Measurements from ENCODE around the gene MICALL1. TPM values are rescaled to one million over a fixed set of nuclear protein-coding genes. Genes with fewer than 3 reads are reported as not detected.

Gene MICALL1
- total RNA-seq, 1 donor from 2014 or later, result 27.7 TPM

GRCh38 chr22:37912171-37912570, 6.1 kb downstream of the MICALL1 start:
- H3K9me3 Mint-ChIP-seq, result no peaks in the 10 kb centered on the region
- H3K27ac Mint-ChIP-seq, result no peak overlapping the region
- no peak overlapping the region for H3K4me3 Mint-ChIP-seq
- DNase-seq, result no peak
- peaks cover 14% of the 10 kb centered on the region for H3K36me3 Mint-ChIP-seq (ENCODE audit: low read depth)
- peaks cover 22% of the 10 kb centered on the region for H3K4me1 Mint-ChIP-seq
- intact Hi-C loops (cut with micrococcal nuclease), result no loop called here
- no peaks in the 10 kb centered on the region for H3K27me3 Mint-ChIP-seq

DNA sequence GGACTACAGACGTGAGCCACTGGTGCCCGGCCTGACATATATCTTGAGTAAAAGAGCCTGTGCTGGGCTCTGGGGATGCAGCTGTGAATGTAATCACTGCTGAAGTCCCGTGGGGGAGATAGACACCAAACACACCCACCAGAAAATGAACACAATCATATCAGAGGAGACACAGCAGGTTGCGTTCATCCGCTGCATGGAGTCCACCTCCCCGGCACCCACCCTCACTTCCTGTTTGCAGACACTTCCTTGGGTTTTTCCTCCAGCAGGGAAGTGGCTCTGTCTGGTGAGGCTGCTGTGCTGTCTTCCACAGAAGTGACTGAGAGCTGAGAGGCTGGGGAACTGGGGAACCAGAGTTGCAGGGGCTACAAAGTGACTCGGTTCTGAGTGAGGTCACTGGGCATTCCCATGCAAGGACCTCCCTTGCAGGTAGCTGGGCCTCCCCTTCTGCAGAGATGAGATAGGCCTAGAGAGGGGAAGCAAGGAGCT, 7.2 kb downstream of the MICALL1 start:
- no peak overlapping the region for H3K27ac Mint-ChIP-seq
- intact Hi-C loops (cut with micrococcal nuclease), result no loop called here
- DNase-seq, result no peak

GRCh38 chr22:37916311-37916710, 10.2 kb downstream of the MICALL1 start:
- no peak for DNase-seq
- H3K27me3 Mint-ChIP-seq, result no peaks in the 10 kb centered on the region
- H3K4me1 Mint-ChIP-seq, result peaks cover 17% of the 10 kb centered on the region
- intact Hi-C loops (cut with micrococcal nuclease), result no loop called here
- no peak overlapping the region for H3K27ac Mint-ChIP-seq
- no peaks in the 10 kb centered on the region for H3K9me3 Mint-ChIP-seq
- peaks cover 19% of the 10 kb centered on the region for H3K36me3 Mint-ChIP-seq (ENCODE audit: low read depth)
- H3K4me3 Mint-ChIP-seq, result no peak overlapping the region

More for the DNA sequence above, 7.2 kb downstream of the MICALL1 start:
- H3K4me1 Mint-ChIP-seq, result peaks cover 16% of the 10 kb centered on the region
- no peak overlapping the region for H3K4me3 Mint-ChIP-seq
- H3K27me3 Mint-ChIP-seq, result no peaks in the 10 kb centered on the region
- H3K9me3 Mint-ChIP-seq, result no peaks in the 10 kb centered on the region
- H3K36me3 Mint-ChIP-seq (ENCODE audit: low read depth), result peaks cover 14% of the 10 kb centered on the region

- H3K27me3 Mint-ChIP-seq, result no peaks in the 10 kb centered on the region
- H3K27ac Mint-ChIP-seq, result peak overlapping the region; percentile 20
- H3K4me1 Mint-ChIP-seq, result peaks cover 12% of the 10 kb centered on the region
- intact Hi-C loops (cut with micrococcal nuclease), result no loop called here
- peak; percentile 49 for DNase-seq
- H3K9me3 Mint-ChIP-seq, result no peaks in the 10 kb centered on the region
- H3K36me3 Mint-ChIP-seq (ENCODE audit: low read depth), result peaks cover 19% of the 10 kb centered on the region
- no peak overlapping the region for H3K4me3 Mint-ChIP-seq
Observed at GRCh38 chr22:37917874-37918548, 11.9 kb downstream of the MICALL1 start.

GRCh38 chr22:37918580-37919270, 12.6 kb downstream of the MICALL1 start:
- peaks cover 18% of the 10 kb centered on the region for H3K36me3 Mint-ChIP-seq (ENCODE audit: low read depth)
- no peak overlapping the region for H3K4me3 Mint-ChIP-seq
- H3K27ac Mint-ChIP-seq, result peak overlapping the region; percentile 20
- intact Hi-C loops (cut with micrococcal nuclease), result no loop called here
- H3K4me1 Mint-ChIP-seq, result peaks cover 8% of the 10 kb centered on the region
- no peaks in the 10 kb centered on the region for H3K27me3 Mint-ChIP-seq
- no peaks in the 10 kb centered on the region for H3K9me3 Mint-ChIP-seq
- DNase-seq, result no peak

- intact Hi-C loops (cut with micrococcal nuclease), result no loop called here
- peaks cover 16% of the 10 kb centered on the region for H3K36me3 Mint-ChIP-seq (ENCODE audit: low read depth)
- no peaks in the 10 kb centered on the region for H3K9me3 Mint-ChIP-seq
- peak overlapping the region; percentile 72 for H3K4me3 Mint-ChIP-seq
- peaks cover 8% of the 10 kb centered on the region for H3K4me1 Mint-ChIP-seq
- peak; percentile 67 for DNase-seq
- H3K27ac Mint-ChIP-seq, result peak overlapping the region; percentile 93
- no peaks in the 10 kb centered on the region for H3K27me3 Mint-ChIP-seq
Observed at GRCh38 chr22:37920126-37920525, 14.0 kb downstream of the MICALL1 start.

DNA sequence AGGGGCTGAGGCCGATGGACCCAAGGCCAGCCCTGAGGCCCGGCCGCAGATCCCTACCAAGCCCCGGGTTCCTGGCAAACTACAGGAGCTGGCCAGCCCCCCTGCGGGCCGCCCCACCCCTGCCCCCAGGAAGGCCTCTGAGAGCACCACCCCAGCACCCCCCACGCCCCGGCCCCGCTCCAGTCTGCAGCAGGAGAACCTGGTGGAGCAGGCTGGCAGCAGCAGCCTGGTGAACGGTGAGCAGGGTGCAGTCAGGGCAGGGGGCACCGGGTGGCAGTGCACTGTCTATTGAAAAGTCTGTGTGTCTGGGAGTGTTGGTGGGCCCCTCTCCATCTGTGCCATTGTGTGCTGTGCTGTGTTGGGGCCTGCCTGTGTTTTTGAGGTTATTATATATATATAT, 16.1 kb downstream of the MICALL1 start:
- no peak for DNase-seq
- Mint-ChIP-seq H3K27me3 (no peaks in the 10 kb centered on the region), H3K9me3 (no peaks in the 10 kb centered on the region), H3K4me3 (no peak overlapping the region), H3K36me3 (ENCODE audit: low read depth) (peaks cover 12% of the 10 kb centered on the region), H3K4me1 (peaks cover 8% of the 10 kb centered on the region), H3K27ac (no peak overlapping the region)
- intact Hi-C loops (cut with micrococcal nuclease), result no loop called here

- Mint-ChIP-seq H3K4me1 (peaks cover 6% of the 10 kb centered on the region), H3K27me3 (no peaks in the 10 kb centered on the region), H3K4me3 (no peak overlapping the region), H3K9me3 (no peaks in the 10 kb centered on the region), H3K36me3 (ENCODE audit: low read depth) (peaks cover 16% of the 10 kb centered on the region), H3K27ac (no peak overlapping the region)
- intact Hi-C loops (cut with micrococcal nuclease), result no loop called here
- DNase-seq, result no peak
Observed at GRCh38 chr22:37923927-37924326, 17.8 kb downstream of the MICALL1 start.

DNA sequence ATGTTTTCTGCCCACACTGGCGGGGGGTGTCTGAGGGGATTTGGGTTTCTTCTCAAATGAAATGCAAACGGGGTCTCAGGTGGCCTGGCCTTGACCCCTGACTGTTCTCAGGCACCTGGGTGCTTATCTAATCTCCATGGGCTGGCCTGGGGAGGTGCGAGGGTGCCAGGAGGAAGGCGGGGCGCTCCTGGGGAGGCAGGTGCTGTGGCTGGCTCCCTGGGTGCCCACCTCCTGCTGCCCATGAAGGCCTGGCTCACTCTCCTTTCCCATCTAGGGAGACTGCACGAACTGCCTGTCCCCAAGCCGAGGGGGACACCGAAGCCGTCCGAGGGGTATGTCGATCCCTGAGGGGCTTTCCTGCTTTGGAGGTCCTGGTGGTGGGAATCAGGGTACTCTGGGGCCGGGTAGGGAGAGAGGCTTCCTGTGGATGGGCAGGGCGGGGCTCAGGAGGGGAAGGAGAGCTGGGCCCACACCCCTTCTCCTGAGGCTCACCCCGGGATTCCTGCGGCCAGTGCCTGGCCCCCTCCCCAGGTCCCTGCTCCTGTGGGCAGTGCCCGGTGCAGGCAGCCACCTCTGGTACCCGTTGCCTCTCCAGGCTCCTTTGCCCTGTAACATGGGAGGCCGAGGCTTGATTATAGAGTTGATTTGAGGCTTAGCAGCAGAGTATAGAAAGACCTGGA, 18.4 kb downstream of the MICALL1 start:
- no peak overlapping the region for H3K4me3 Mint-ChIP-seq
- H3K27ac Mint-ChIP-seq, result no peak overlapping the region
- H3K27me3 Mint-ChIP-seq, result no peaks in the 10 kb centered on the region
- DNase-seq, result no peak
- no peaks in the 10 kb centered on the region for H3K9me3 Mint-ChIP-seq
- H3K4me1 Mint-ChIP-seq, result peaks cover 6% of the 10 kb centered on the region
- peaks cover 19% of the 10 kb centered on the region for H3K36me3 Mint-ChIP-seq (ENCODE audit: low read depth)
- intact Hi-C loops (cut with micrococcal nuclease), result no loop called here

GRCh38 chr22:37925330-37925729, 19.2 kb downstream of the MICALL1 start:
- Mint-ChIP-seq H3K27me3 (no peaks in the 10 kb centered on the region), H3K4me3 (no peak overlapping the region), H3K27ac (no peak overlapping the region), H3K36me3 (ENCODE audit: low read depth) (peaks cover 15% of the 10 kb centered on the region), H3K9me3 (no peaks in the 10 kb centered on the region), H3K4me1 (peaks cover 2% of the 10 kb centered on the region)
- no peak for DNase-seq
- intact Hi-C loops (cut with micrococcal nuclease), result no loop called here

DNA sequence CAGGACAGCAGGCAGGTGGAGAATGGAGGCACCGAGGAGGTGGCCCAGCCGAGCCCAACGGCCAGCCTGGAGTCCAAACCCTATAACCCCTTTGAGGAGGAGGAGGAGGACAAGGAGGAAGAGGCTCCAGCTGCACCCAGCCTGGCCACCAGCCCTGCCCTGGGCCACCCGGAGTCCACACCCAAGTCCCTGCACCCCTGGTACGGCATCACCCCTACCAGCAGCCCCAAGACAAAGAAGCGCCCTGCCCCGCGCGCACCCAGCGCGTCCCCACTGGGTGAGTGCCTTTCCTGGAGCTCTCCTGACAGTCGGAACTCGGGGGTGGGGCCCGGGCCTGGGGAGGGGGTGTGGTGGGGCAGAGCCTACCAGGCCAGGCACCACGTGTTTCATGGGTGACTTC, 19.7 kb downstream of the MICALL1 start:
- Mint-ChIP-seq H3K36me3 (ENCODE audit: low read depth) (peaks cover 15% of the 10 kb centered on the region), H3K4me3 (no peak overlapping the region), H3K27me3 (no peaks in the 10 kb centered on the region), H3K27ac (no peak overlapping the region), H3K4me1 (peaks cover 1% of the 10 kb centered on the region), H3K9me3 (no peaks in the 10 kb centered on the region)
- DNase-seq, result no peak
- intact Hi-C loops (cut with micrococcal nuclease), result no loop called here

DNA sequence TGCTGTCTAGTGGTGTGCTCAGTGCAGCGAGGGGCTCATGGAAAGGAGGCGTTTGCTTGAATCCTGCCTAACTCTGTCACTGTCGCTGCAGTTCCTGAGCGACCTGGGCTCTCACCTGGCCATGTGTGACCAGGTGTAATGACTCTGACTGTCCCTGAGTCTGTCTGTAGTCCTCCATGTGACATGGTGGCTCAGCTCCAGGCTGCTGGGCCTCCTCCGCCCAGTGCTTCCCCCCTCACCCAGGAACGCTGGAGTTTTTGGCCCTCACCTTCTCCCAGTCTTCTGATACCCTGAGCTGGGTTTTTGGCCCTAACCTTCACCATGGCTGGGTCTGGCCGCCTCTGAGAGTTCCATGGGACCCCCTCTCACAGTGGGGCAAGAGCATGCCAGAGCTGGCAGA, 20.3 kb downstream of the MICALL1 start:
- Mint-ChIP-seq H3K36me3 (ENCODE audit: low read depth) (peaks cover 15% of the 10 kb centered on the region), H3K4me3 (no peak overlapping the region), H3K27me3 (no peaks in the 10 kb centered on the region), H3K27ac (no peak overlapping the region), H3K4me1 (peaks cover 1% of the 10 kb centered on the region), H3K9me3 (no peaks in the 10 kb centered on the region)
- intact Hi-C loops (cut with micrococcal nuclease), result no loop called here
- no peak for DNase-seq

- Mint-ChIP-seq H3K9me3 (no peaks in the 10 kb centered on the region), H3K36me3 (ENCODE audit: low read depth) (peaks cover 12% of the 10 kb centered on the region), H3K4me3 (no peak overlapping the region), H3K27me3 (no peaks in the 10 kb centered on the region), H3K27ac (no peak overlapping the region), H3K4me1 (no peaks in the 10 kb centered on the region)
- intact Hi-C loops (cut with micrococcal nuclease), result no loop called here
- DNase-seq, result no peak
Observed at GRCh38 chr22:37926771-37927636, 20.9 kb downstream of the MICALL1 start.
